Central memory CD8-positive, alpha-beta T cell (primary cell): ENCODE results near the gene SAMD11.
A peak's percentile ranks its signal among the peaks of the same experiment; 100 is the strongest.

Source experiments
- ATAC-seq: fragments of 150-1000 bp; cut with Tn5 transposase; replicated peaks from 2 replicates; pipeline ENCODE4 v1.10.0; 2022; ENCODE audit warnings: mild to moderate bottlenecking, moderate FRiP score, moderate number of reproducible peaks; ENCODE audit not compliant: poor library complexity, severe bottlenecking; ENCODE audit errors: extremely low read depth
- DNase-seq, 2 donors: peaks; one replicate each; pipeline ENCODE4 v3.0.0; 2021; ENCODE audit warnings: low spot score in 2 of 2
- H3K27ac Mint-ChIP-seq: one replicate; pipeline ENCODE4 v1.8.0; 2022; ENCODE audit warnings: low read depth, mild to moderate bottlenecking, moderate library complexity, mixed read lengths
- H3K27me3 Mint-ChIP-seq: one replicate; pipeline ENCODE4 v1.8.0; 2022; ENCODE audit warnings: mixed read lengths
- H3K36me3 Mint-ChIP-seq: one replicate; pipeline ENCODE4 v1.8.0; 2022; ENCODE audit warnings: mild to moderate bottlenecking, moderate library complexity, mixed read lengths; ENCODE audit not compliant: insufficient read depth
- H3K4me1 Mint-ChIP-seq: one replicate; pipeline ENCODE4 v1.8.0; 2022; ENCODE audit warnings: mixed read lengths
- H3K4me3 Mint-ChIP-seq: one replicate; pipeline ENCODE4 v1.8.0; 2022; ENCODE audit warnings: mild to moderate bottlenecking, moderate library complexity, mixed read lengths
- H3K9me3 Mint-ChIP-seq: one replicate; pipeline ENCODE4 v1.8.0; 2022; ENCODE audit warnings: mixed read lengths

SAMD11 gene

GRCh38 chr1:924656-925560 is 1.2 kb downstream of the SAMD11 start:
- H3K9me3 Mint-ChIP-seq, result no peaks in the 10 kb centered on the region
- peak overlapping the region; percentile 45 for H3K4me3 Mint-ChIP-seq
- no peak overlapping the region for H3K27ac Mint-ChIP-seq
- peaks cover 10% of the 10 kb centered on the region for H3K4me1 Mint-ChIP-seq
- peaks cover 6% of the 10 kb centered on the region for H3K36me3 Mint-ChIP-seq
- ATAC-seq (no peak), DNase-seq (no peak)
- H3K27me3 Mint-ChIP-seq, result peaks cover 69% of the 10 kb centered on the region

- Mint-ChIP-seq H3K4me1 (peaks cover 10% of the 10 kb centered on the region), H3K27me3 (peaks cover 61% of the 10 kb centered on the region), H3K9me3 (no peaks in the 10 kb centered on the region), H3K27ac (no peak overlapping the region), H3K4me3 (peak overlapping the region; percentile 41), H3K36me3 (peaks cover 6% of the 10 kb centered on the region)
- DNase-seq, result no peak
- ATAC-seq, result no peak
Measured at GRCh38 chr1:925561-926421, 2.1 kb downstream of the SAMD11 start.

- Mint-ChIP-seq H3K27ac (no peak overlapping the region), H3K9me3 (no peaks in the 10 kb centered on the region), H3K36me3 (peaks cover 6% of the 10 kb centered on the region), H3K27me3 (peaks cover 57% of the 10 kb centered on the region), H3K4me1 (peaks cover 13% of the 10 kb centered on the region), H3K4me3 (no peak overlapping the region)
- DNase-seq (no peak), ATAC-seq (no peak)
Measured at GRCh38 chr1:927234-927633, 3.5 kb downstream of the SAMD11 start.

GRCh38 chr1:927748-928147 is 4.0 kb downstream of the SAMD11 start:
- DNase-seq, result no peak
- Mint-ChIP-seq H3K4me3 (no peak overlapping the region), H3K36me3 (peaks cover 6% of the 10 kb centered on the region), H3K9me3 (no peaks in the 10 kb centered on the region), H3K27ac (no peak overlapping the region), H3K27me3 (peaks cover 52% of the 10 kb centered on the region), H3K4me1 (peaks cover 13% of the 10 kb centered on the region)
- ATAC-seq, result no peak

GRCh38 chr1:928825-929661 is 5.3 kb downstream of the SAMD11 start:
- H3K27me3 Mint-ChIP-seq, result peaks cover 45% of the 10 kb centered on the region
- DNase-seq (no peak), ATAC-seq (no peak)
- no peak overlapping the region for H3K4me3 Mint-ChIP-seq
- H3K9me3 Mint-ChIP-seq, result no peaks in the 10 kb centered on the region
- H3K36me3 Mint-ChIP-seq, result peaks cover 4% of the 10 kb centered on the region
- no peak overlapping the region for H3K27ac Mint-ChIP-seq
- peaks cover 7% of the 10 kb centered on the region for H3K4me1 Mint-ChIP-seq

- Mint-ChIP-seq H3K4me3 (no peak overlapping the region), H3K27me3 (peaks cover 49% of the 10 kb centered on the region), H3K4me1 (peaks cover 7% of the 10 kb centered on the region), H3K36me3 (peaks cover 4% of the 10 kb centered on the region), H3K27ac (no peak overlapping the region), H3K9me3 (no peaks in the 10 kb centered on the region)
- DNase-seq (no peak), ATAC-seq (no peak)
Measured at GRCh38 chr1:929712-930632, 6.2 kb downstream of the SAMD11 start.

- Mint-ChIP-seq H3K27me3 (peaks cover 55% of the 10 kb centered on the region), H3K9me3 (no peaks in the 10 kb centered on the region), H3K27ac (no peak overlapping the region), H3K4me1 (peaks cover 7% of the 10 kb centered on the region), H3K4me3 (no peak overlapping the region), H3K36me3 (peaks cover 4% of the 10 kb centered on the region)
- ATAC-seq (no peak), DNase-seq (no peak)
Measured at GRCh38 chr1:930633-931138, 7.0 kb downstream of the SAMD11 start.

GRCh38 chr1:931380-932172 is 7.9 kb downstream of the SAMD11 start:
- H3K36me3 Mint-ChIP-seq, result peaks cover 1% of the 10 kb centered on the region
- H3K4me1 Mint-ChIP-seq, result peaks cover 7% of the 10 kb centered on the region
- ATAC-seq, result no peak
- H3K27ac Mint-ChIP-seq, result peak overlapping the region; percentile 9
- no peak for DNase-seq
- H3K4me3 Mint-ChIP-seq, result no peak overlapping the region
- no peaks in the 10 kb centered on the region for H3K9me3 Mint-ChIP-seq
- H3K27me3 Mint-ChIP-seq, result peaks cover 47% of the 10 kb centered on the region

GRCh38 chr1:932173-932510 is 8.4 kb downstream of the SAMD11 start:
- no peak for DNase-seq
- no peak for ATAC-seq
- no peak overlapping the region for H3K27ac Mint-ChIP-seq
- H3K27me3 Mint-ChIP-seq, result peaks cover 41% of the 10 kb centered on the region
- peaks cover 7% of the 10 kb centered on the region for H3K4me1 Mint-ChIP-seq
- H3K4me3 Mint-ChIP-seq, result no peak overlapping the region
- peaks cover 2% of the 10 kb centered on the region for H3K36me3 Mint-ChIP-seq
- no peaks in the 10 kb centered on the region for H3K9me3 Mint-ChIP-seq

GRCh38 chr1:932776-933602 is 9.3 kb downstream of the SAMD11 start:
- no peak for ATAC-seq
- peaks cover 1% of the 10 kb centered on the region for H3K36me3 Mint-ChIP-seq

More at GRCh38 chr1:932776-933602, 9.3 kb downstream of the SAMD11 start:
- Mint-ChIP-seq H3K4me3 (no peak overlapping the region), H3K27ac (no peak overlapping the region), H3K9me3 (no peaks in the 10 kb centered on the region), H3K4me1 (peaks cover 11% of the 10 kb centered on the region), H3K27me3 (peaks cover 38% of the 10 kb centered on the region)
- no peak for DNase-seq
